Measurements from ENCODE around the gene RAB44. TPM values are rescaled to one million over a fixed set of nuclear protein-coding genes. Genes with fewer than 3 reads are reported as not detected.

RAB44 gene
- total RNA-seq, 1 experiment from 2014 or later = 0.11 TPM

- TF ChIP-seq FOXP4 (CRISPR knock-in tag; IDR thresholded peaks at IDR 0.05) = no peak
- TF ChIP-seq ZNF671 (CRISPR knock-in tag; IDR thresholded peaks at IDR 0.05) = no peak
Measured at GRCh38 chr6:36751091-36751490, 53.5 kb downstream of the RAB44 start (continued).

- no peaks in the 10 kb centered on the region for H3K4me1 Mint-ChIP-seq
- CTCF ChIA-PET = interaction anchor here (1.2 to 4.6 kb wide), 3 partner anchors 14 to 113 kb away, joined by 3 to 35 read pairs (median 3); no protein-coding TSS in a partner anchor
- TF ChIP-seq ATF1 (CRISPR knock-in tag; IDR thresholded peaks at IDR 0.05) (no peak), MXD4 (CRISPR knock-in tag; IDR thresholded peaks at IDR 0.05; ENCODE audit: borderline replicate concordance) (no peak), PREB (CRISPR knock-in tag; IDR thresholded peaks at IDR 0.05; ENCODE audit: borderline replicate concordance) (no peak), ZNF532 (CRISPR knock-in tag; IDR thresholded peaks at IDR 0.05; ENCODE audit: borderline replicate concordance) (no peak), E2F5 (CRISPR knock-in tag; IDR thresholded peaks at IDR 0.05) (no peak), HMGA2 (CRISPR knock-in tag; IDR thresholded peaks at IDR 0.05) (no peak), ZNF425 (CRISPR knock-in tag; conservative IDR thresholded peaks at IDR 0.05) (no peak), USF1 (CRISPR knock-in tag; IDR thresholded peaks at IDR 0.05) (no peak), MYBL2 (CRISPR knock-in tag; IDR thresholded peaks at IDR 0.05) (no peak), SMAD3 (CRISPR knock-in tag; IDR thresholded peaks at IDR 0.05; ENCODE audit: borderline replicate concordance) (no peak), SP1 (CRISPR knock-in tag; conservative IDR thresholded peaks at IDR 0.05) (no peak), IRF1 (CRISPR knock-in tag; IDR thresholded peaks at IDR 0.05) (no peak), CREB1 (CRISPR knock-in tag; IDR thresholded peaks at IDR 0.05) (no peak), GABPB1 (CRISPR knock-in tag; IDR thresholded peaks at IDR 0.05) (no peak), GRHL2 (CRISPR knock-in tag; IDR thresholded peaks at IDR 0.05; ENCODE audit: insufficient replicate concordance, severe bottlenecking) (no peak), JUN (CRISPR knock-in tag; IDR thresholded peaks at IDR 0.05) (no peak), NR2C2 (CRISPR knock-in tag; IDR thresholded peaks at IDR 0.05) (no peak), TEAD4 (CRISPR knock-in tag; IDR thresholded peaks at IDR 0.05) (no peak), E2F4 (CRISPR knock-in tag; IDR thresholded peaks at IDR 0.05; ENCODE audit: borderline replicate concordance, low read depth) (no peak), CREM (CRISPR knock-in tag; IDR thresholded peaks at IDR 0.05) (no peak)
- POLR2A ChIA-PET = no interaction called here
- H3K27me3 Mint-ChIP-seq (ENCODE audit: low read depth) = no peaks in the 10 kb centered on the region; the same call in 1 of the 2 replicates
- H3K27ac Mint-ChIP-seq = no peak overlapping the region
- peaks cover 21% of the 10 kb centered on the region for H3K9me3 Mint-ChIP-seq
- no peak overlapping the region for H3K4me3 Mint-ChIP-seq
- DNase-seq (ENCODE audit: low spot score) (no peak), ATAC-seq (no peak)
- H3K36me3 Mint-ChIP-seq = 0 out of 2 replicates have a peak, but pooled peaks cover 3% of the 10 kb centered on the region
Measured at GRCh38 chr6:36751833-36752186, 54.2 kb downstream of the RAB44 start.

All from WTC11 (cell line).